ENCODE data around the gene GGTA1.
A peak's percentile ranks its signal among the peaks of the same experiment; 100 is the strongest.

GGTA1 gene

DNA sequence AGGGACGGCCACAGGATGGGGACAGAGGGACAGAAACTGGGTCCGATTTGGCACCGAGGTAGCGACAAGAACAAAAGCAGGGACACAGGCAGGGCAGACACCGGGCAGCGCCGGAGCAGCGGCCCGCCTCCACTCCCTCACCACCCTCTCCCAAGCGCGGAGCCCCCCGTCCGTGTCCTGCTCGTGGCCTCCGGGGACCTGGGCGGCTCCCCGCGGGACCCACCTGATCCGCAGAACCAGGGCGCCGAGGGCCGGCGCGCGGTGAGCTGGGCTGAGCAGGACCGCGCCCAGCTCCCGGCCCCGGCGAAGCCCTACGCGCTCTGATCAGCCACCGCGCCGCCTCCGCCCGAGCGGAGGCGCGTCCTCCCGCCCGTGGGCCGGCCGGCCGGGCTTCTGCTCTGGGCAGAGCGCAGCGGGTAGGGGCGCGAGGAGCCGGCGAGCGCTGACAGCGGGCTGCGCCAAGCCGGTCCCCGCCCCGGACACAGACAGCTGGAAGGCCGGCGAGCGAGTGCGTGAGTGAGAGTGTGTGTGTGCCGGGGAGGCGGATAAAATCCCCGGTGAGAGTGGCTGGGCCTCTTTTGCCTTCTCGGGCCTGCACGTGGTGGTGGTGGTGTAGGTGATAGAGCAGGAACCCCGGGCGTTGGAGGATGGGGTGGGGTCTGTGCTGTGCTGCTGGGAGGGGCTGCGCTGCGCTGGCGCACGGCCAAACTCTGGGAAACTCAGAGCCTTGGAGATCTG, at the start of gene GGTA1:
TSS of gene GGTA1 (minus strand) at position 418 of the 738 bp plus-strand sequence. CDS start 31,922 bp downstream, outside the sequence.
- in situ Hi-C loops (cut with HindIII; ENCODE audit: low sequenced_read_pairs), result no loop called here

DNA sequence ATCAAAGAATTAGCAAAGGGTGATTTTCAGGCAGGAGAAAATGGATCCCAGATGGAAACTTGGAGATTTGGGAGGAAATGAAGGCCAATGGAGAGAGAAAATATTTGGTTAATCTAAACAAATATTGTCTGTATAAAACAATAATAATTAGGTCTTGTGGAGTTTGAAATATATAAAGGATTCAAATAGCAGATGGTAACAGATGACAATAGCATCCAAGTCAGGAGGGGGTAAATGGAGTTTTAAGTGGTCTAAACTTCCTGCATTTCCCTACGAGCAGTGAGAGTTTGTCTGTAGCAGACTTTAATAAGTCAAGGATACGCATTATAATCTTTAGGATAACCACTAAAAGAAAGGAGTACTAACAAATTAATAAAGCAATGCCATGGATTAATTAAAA, 49.0 kb upstream of the GGTA1 start:
- in situ Hi-C loops (cut with HindIII; ENCODE audit: low sequenced_read_pairs), result no loop called here
- H3K4me3 ChIP-seq (ENCODE audit: low read depth, low read length), result no peak overlapping the region

More for the DNA sequence above, at the start of gene GGTA1:
- no peak for DNase-seq (ENCODE audit: low read depth)
- TF ChIP-seq, protein P1, sequence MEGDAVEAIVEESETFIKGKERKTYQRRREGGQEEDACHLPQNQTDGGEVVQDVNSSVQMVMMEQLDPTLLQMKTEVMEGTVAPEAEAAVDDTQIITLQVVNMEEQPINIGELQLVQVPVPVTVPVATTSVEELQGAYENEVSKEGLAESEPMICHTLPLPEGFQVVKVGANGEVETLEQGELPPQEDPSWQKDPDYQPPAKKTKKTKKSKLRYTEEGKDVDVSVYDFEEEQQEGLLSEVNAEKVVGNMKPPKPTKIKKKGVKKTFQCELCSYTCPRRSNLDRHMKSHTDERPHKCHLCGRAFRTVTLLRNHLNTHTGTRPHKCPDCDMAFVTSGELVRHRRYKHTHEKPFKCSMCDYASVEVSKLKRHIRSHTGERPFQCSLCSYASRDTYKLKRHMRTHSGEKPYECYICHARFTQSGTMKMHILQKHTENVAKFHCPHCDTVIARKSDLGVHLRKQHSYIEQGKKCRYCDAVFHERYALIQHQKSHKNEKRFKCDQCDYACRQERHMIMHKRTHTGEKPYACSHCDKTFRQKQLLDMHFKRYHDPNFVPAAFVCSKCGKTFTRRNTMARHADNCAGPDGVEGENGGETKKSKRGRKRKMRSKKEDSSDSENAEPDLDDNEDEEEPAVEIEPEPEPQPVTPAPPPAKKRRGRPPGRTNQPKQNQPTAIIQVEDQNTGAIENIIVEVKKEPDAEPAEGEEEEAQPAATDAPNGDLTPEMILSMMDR (IDR thresholded peaks at IDR 0.05; ENCODE audit: low read depth, low read length, missing control alignments), result no peak
- H3K4me3 ChIP-seq (ENCODE audit: low read depth, low read length), result peak within 1 kb of the TSS; percentile 39

DNA sequence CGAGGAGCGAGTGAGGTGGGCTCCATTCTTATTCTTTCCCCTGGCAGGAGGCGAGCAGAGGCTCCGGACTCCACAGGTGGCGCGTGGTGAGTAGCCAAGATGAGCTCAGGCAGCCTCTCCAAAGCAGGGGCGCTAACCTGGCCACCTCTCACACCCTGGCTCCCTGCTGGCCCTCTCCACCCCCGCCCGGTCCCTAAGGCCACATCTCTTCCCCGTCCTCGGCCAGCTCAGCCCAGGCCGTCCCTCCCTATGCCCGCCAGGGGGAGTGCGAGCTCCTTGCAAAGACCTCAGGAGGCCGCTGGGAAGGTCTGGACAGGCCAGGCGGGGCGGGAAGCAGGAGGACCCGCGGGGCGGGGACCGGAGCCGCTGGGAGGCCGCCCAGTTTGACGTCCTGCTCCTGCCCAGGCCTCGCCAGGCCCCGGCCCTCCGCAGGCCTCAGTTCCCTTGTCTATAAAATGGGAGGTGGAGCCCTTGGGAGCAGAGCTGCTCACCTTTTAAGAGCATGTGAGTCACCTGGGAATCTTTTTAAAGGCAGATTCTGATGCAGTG, 46.3 kb upstream of the GGTA1 start:
- H3K4me3 ChIP-seq (ENCODE audit: low read depth, low read length), result no peak overlapping the region
- in situ Hi-C loops (cut with HindIII; ENCODE audit: low sequenced_read_pairs), result no loop called here
- TF ChIP-seq, protein P1 (IDR thresholded peaks at IDR 0.05; ENCODE audit: low read depth, low read length, missing control alignments), result peak; percentile 94
- peak; percentile 83 for DNase-seq (ENCODE audit: low read depth)

More for the DNA sequence above, 49.0 kb upstream of the GGTA1 start:
- DNase-seq (ENCODE audit: low read depth), result no peak
- TF ChIP-seq, protein P1 (IDR thresholded peaks at IDR 0.05; ENCODE audit: low read depth, low read length, missing control alignments), result no peak

DNA sequence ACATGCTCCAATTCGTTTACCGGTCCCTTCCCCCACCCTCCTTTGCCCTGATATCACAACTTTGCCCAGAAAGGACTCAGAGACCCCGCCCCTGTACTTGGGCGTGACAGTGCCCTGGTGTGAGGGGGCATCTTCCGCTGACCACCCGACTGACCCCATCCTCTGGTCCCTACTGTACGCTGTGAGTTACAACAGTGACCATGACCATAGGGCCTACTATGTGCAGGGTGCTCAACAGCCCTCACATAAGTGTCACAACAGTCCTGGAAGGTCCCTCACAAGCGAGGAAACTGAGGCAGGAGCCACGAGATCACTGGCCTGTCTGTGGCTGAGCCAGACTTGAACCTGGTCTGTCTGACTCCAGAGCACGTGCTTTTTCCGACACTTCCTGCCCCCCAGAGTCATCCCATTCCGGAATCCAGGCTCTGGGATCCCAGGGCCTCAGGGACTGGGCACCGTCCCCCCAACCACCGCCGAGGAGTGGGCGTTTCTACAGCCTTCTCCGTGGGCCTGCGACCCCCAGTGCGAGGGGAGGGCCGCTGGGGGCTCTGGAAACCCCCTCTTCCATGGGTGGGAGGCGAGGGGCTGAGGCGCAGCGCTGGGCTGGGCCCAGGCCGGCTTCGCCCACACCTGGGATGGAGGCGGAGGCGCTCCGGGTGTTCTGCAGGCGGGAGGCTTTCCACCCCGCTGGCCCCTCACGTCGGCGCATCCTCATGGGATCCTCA, 45.7 kb upstream of the GGTA1 start:
- no peak for DNase-seq (ENCODE audit: low read depth)
- in situ Hi-C loops (cut with HindIII; ENCODE audit: low sequenced_read_pairs), result no loop called here
- H3K4me3 ChIP-seq (ENCODE audit: low read depth, low read length), result no peak overlapping the region

DNA sequence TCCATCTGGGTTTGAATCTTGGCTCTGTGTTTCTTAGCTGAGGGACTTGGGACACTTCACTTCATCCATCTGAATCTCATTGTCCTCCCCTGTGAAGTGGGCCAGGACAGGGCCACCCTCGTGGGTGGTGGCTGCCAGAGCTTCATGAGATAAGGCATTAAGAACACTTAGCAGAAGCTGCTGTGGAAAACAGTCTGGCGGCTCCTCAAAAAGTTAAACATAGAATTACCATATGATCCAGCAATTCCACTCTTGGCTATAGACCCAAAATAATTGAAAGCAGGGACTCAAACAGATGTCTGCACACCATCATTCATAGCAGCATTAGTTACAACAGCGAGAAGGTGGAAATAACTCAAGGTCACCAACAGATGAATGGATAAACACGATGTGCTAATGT, 42.4 kb upstream of the GGTA1 start:
- no peak overlapping the region for H3K4me3 ChIP-seq (ENCODE audit: low read depth, low read length)
- DNase-seq (ENCODE audit: low read depth), result no peak
- in situ Hi-C loops (cut with HindIII; ENCODE audit: low sequenced_read_pairs), result no loop called here
- TF ChIP-seq, protein P1 (IDR thresholded peaks at IDR 0.05; ENCODE audit: low read depth, low read length, missing control alignments), result no peak

More for the DNA sequence above, 45.7 kb upstream of the GGTA1 start:
- TF ChIP-seq, protein P1 (IDR thresholded peaks at IDR 0.05; ENCODE audit: low read depth, low read length, missing control alignments), result no peak

DNA sequence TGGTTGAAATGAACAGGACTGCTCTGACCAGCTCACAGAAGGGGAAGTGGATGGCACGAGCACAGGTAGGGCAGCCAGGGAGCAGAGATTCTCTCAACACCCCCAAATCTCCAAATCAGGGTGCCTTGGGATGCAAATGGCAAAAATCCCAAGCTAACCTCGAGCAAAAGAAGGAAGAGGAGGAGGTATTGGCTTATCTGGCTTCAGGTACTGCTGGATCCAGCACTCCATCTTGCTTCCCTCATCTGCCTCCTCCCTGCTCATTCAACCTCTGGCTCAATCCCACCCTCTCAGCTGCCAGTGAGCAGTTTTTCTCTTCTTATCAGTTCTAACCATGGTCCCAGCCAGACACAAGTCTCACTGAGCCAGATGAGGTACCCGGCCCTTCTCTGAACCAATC, 41.6 kb upstream of the GGTA1 start:
- TF ChIP-seq, protein P1 (IDR thresholded peaks at IDR 0.05; ENCODE audit: low read depth, low read length, missing control alignments), result no peak
- no peak overlapping the region for H3K4me3 ChIP-seq (ENCODE audit: low read depth, low read length)
- DNase-seq (ENCODE audit: low read depth), result no peak
- in situ Hi-C loops (cut with HindIII; ENCODE audit: low sequenced_read_pairs), result no loop called here

All from astrocyte of the cerebellum (primary cell).